ENCODE measurements around the gene TMEM187.

The TMEM187 gene

DNA sequence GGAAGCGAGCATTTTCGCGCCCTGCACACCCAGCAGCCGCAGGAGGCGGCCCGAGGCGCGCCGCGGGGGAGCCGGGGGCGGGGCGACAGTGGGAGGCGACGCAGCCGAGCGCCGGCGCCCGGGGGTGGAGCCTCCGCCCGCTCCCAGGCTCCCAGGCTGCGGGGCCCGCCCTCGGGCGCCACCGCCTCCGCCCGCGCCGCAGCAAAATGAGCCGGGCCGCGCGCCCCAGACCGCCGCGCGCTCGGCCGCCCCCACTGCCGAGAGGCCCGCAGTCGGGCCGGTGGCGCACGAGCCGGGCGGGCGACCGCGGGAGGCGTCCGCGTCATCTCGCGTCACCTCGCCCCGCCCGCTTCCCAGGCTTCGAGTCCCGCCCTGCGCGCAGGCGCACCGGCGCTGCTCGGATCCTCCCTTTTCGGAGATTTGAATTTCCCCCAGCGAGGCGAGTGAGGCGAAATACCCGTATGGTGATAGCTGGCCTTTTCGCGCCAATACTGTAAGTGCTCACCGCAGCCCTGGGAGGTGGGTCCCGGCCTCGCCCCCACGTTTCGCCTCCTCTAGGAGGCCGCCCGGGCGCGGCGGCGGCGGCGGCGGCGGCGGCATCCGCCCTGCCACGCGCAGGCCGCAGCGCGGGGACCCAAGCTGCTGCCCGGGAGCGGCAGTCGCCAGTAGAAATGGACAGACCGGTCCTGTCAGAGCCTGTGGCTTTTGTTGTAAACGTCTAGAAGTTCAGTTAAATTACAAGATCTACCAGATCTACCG, at the start of gene TMEM187:
Gene TMEM187, plus strand, starts transcription at position 387 of the 759 bp plus-strand sequence. CDS start 9,309 bp downstream, outside the sequence.
- DNase-seq (ENCODE audit: low spot score) = peak; percentile 95

DNA sequence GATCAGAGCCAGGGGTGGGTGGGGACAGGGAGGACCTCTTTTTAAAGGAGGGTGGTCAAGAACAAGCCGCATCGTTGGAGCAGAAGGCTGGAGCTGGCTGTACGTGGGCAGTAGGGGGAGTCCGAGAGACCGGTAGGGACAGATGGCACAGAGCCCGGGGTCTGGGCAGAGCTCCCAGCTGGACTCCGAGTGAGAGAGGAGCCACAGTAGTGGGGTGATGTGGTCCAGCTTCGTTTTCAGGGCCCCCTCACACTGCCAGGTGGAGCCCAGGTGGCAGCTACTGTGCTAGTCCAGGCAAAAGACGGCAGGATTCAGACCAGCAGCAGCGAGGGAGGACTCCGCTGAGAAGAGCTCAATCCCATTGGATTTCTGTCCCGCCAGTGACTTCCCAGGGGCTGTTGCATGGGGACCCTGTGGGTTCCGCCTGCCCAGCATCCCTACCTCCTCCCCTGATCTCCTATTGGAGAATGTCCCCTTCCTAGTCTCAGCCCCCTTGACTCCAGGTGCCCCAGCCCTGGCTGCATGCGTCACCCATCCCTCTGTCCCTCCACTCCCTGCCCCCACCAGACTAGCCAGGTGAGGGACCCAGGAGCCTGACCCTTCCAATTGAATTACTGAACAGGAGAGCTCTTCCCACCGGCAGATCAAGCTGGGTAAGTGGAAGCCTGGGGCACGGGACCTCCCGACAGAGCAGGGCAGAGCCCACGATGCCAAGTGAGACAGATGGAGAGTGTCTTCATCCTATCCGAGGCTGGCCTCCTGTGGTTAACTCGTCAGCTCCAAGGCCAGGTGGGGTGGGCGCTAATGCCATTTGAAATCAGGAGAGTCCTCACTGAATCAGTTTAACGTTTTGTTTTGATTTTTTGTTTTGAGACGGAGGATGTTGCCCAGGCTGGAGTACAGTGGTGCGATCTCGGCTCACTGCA, 49.4 kb upstream of the TMEM187 start:
- peak; percentile 72 for DNase-seq (ENCODE audit: low spot score)

- DNase-seq (ENCODE audit: low spot score) = peak; percentile 65
Measured at GRCh38 chrX:153924149-153924861, 48.2 kb upstream of the TMEM187 start.

DNA sequence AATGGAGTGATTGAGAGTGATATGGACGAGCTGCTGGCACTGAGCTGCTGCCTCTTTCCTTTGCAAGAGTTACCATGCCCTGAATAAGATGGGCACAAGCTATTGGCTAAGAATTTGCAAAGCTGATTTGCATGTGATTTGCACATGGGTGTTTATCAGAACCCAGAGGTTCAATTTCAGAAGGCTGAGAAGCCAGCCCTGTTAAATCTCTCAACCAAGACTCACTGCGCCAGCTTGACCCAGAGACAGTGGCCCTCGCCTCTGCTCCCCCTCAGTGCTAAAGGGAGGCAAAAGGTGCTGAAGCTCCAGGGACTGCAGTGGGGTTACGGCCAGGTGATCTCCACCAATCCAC, 47.2 kb upstream of the TMEM187 start:
- no peak for DNase-seq (ENCODE audit: low spot score)

GRCh38 chrX:153925739-153926551, 46.6 kb upstream of the TMEM187 start, which contains the start of gene ARHGAP4:
Gene ARHGAP4, minus strand, starts transcription at chrX:153926264. Its CDS starts 62 bp downstream, at chrX:153926202.
- no peak for DNase-seq (ENCODE audit: low spot score)

GRCh38 chrX:153926552-153926857, 46.0 kb upstream of the TMEM187 start:
- DNase-seq (ENCODE audit: low spot score) = no peak

GRCh38 chrX:153926858-153927671, 45.5 kb upstream of the TMEM187 start:
- no peak for DNase-seq (ENCODE audit: low spot score)

DNA sequence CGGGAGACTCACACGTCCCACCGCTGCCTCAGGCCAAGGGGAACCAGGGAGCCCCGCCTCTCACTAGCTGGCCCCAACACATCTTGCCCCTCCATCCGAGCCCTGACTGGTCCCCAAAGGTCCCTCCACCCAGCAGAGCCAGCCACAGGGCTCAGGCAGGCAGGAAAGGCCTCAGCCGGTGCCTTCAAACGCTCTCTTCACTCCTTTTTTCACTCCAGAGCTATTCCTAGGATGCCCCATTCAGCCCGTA, 45.0 kb upstream of the TMEM187 start:
- DNase-seq (ENCODE audit: low spot score) = no peak

- DNase-seq (ENCODE audit: low spot score) = peak; percentile 96
Measured at GRCh38 chrX:153927922-153928760, 44.4 kb upstream of the TMEM187 start.

GRCh38 chrX:153928846-153929245, 43.7 kb upstream of the TMEM187 start:
- no peak for DNase-seq (ENCODE audit: low spot score)

DNA sequence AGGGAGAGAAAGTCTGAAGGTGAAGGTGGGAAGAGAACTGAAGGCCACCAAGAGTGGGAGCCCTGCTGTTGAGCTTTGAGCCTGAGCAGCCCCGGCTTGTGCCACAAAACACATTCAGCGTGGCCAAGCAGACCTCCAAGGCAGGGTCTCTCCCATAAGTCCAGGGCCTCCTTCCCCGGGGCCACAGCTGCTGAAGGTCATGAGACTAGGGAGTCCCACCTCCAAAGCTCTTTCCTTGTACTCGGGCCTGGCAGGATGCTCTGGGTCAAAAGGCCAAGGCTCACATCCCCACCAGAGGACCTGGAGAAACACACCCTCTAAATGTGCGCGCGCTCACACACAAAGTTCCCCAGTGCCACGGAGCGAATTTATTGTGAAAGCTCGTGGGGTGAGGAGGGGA, 43.0 kb upstream of the TMEM187 start:
- DNase-seq (ENCODE audit: low spot score) = no peak

DNA sequence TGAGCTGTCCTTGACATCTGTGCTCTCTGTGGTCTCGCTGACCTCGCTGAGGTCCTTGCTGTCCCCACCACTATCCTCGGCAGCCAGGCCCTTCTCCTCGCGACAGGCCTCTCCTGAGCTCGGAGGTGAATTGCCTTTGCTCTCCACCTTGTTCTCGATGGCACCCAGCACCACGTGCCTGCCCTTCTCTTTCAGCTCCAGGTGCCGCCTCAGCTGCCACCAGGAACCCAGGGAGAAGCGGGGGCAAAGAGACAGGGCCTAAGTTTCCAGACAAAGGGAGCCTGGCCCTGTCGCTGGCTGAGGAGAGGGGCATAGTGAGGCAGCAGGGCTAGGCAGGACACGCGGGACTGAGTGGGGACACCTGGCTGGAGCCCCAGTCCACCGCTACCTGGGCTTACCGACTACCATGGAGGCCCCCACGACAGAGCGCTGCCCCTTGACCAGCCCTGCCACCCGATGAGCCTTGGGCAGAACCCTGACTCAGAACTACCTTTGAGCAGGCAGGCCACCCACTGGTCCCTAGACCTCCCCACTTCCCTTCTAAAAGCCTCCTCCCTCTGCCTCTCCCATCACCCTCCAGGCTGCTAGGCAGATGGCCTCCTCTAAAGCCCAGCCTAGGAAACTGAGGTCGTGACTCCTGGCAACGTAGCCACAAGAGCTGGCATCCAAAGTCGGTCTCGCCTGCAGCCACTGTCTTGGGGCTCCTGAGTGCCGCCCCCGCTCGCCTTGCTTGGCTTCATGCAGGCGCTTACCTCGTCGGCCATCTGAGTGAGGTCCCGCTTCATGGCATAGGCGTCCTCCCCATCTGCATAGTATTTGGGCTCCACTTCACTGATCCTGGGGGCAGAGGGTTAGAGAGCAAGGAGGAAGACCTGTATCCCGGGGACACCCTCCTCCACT, 42.3 kb upstream of the TMEM187 start:
- DNase-seq (ENCODE audit: low spot score) = no peak

DNA sequence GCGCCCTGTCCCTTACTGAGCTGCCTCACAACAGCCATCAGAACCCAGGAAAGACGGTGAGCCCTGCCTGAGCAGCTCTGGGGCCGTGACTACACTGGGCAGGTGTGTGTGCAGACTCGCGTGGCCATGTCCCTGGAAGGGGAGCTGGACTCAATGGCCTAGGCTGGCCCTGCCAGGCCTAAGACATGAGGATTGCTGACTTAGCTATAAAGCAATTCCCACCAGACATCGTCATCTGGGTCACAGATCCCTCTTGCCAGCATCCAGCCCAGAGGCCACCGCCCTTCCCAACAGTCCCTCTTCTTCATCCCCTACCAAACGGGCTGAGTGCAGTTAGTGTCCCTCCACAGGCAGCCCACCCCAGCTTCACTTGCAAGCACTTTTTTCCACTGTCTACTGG, 41.4 kb upstream of the TMEM187 start:
- DNase-seq (ENCODE audit: low spot score) = no peak

- no peak for DNase-seq (ENCODE audit: low spot score)
Measured at GRCh38 chrX:153931748-153932147, 40.8 kb upstream of the TMEM187 start.

DNA sequence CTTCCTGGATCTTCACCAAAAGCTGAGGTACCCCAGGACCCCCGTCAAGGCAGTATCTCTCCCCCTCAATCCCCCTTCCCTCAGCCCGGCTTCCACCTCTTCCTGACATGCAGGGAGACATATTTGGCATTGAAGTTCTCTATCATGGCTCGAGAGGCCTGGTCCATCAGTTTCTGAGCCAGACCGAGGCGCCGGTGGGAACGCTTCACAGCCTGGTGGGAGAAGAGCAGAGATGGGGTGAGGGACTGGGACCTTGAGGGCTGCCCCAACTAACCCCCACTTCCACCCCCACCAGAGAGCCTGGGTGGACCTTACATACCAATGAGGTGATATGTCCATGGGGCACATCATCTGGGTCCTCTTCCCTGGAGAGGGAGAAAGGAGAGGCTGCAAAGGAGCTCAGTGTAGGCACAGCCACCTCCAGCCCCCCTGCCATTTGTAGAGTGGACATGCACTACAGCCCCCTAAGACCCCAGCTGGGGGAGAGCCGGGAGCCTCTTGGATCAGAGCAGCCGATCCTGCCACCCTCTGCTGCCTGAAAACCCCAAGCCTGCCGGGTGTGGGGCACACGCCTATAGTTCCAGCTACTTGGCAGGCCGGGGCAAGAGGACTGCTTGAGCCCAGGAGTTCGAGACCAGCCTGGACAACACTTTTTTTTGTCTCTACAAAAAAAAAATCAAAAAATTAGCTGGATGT, 40.2 kb upstream of the TMEM187 start:
- DNase-seq (ENCODE audit: low spot score) = no peak

DNA sequence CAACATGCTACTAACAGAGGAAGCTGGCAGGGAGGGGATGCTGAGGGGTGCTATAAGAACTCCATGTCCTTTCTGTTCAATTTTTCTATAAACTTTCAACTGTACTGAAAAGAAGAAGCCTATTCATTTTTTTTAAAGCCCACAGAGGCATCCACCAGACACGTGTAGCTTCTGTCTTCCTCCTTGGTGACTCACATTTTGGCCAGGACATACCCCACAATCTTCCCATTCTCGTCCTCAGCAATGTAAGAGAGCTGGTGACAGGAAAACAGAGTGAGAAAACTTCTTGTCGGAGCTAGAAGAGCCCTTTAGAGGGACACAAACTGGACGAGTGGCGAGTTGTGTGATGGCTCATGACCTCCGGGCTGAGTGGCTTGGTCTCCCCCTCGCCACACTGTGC, 38.8 kb upstream of the TMEM187 start:
- DNase-seq (ENCODE audit: low spot score) = peak; percentile 59

DNA sequence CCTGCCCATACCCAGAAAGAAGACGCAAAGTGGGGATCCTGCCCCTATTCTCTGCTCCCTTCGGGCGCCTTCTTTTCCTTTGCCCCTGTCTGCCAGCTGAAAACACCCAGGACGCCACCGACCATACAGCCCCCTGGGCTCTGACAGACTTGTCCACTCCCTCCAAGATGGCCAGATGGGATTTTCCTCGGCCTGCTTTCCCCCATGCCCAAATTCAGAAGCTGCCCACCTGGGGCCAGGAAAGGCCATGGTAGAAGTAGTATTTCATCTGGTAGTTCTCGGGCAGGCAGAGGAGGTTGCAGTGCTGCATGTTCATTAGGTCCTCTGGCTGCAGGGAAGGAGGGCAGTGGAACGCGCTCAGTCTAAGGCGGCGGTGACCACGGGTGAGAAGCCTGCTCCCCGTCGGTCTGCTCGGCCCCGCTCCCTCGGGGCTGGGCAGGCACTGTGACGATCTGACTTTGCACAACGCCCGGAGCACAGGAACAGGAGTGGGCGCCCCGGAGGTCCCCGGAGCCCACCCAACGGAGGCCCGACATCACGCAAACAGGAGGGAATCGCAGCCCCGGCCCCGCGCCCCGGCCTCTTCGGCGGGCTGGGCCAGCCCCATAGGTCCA, 38.3 kb upstream of the TMEM187 start:
- no peak for DNase-seq (ENCODE audit: low spot score)

DNA sequence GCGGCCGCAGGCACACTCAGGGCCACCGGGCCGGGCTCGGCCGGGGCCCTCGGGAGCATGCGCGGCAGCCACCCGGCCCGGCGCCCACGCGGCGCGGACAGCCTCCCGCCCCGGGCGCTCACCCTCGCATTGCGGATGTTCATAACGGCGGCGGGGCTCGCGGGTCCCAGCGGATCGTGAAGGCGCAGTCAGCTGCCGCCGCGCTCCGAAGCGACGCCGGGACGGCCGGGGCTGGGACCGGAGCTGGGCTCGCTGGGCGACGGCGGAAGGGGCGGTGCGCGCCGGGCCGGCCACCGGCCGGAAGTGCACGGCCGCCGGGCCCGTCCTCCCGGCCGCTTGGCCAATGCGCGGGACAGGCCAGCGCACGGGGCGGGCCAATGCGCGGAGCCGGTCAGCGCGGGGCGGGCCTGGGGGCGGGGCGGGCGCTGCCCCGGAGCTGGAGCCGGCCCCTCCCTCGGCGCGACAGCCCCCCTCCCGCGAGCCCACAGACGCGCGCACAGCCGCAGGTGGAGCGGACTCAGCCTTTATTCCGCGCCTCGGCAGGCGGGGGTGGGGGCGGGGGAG, 37.7 kb upstream of the TMEM187 start, which contains the start of gene NAA10:
Gene NAA10, minus strand, starts transcription at position 276 of the 564 bp plus-strand sequence. Its CDS starts 133 bp downstream, at position 143.
- DNase-seq (ENCODE audit: low spot score) = peak; percentile 95

All from AG08396 (cell line).